ENCODE data around the gene OR8B3.

The OR8B3 gene

GRCh38 chr11:124376280-124376679 is 22.5 kb downstream of the OR8B3 start:
- TF ChIP-seq CTCF (IDR thresholded peaks at IDR 0.05; ENCODE audit: control insufficient read depth, extremely low read depth, insufficient read depth) = no peak
- DNase-seq (ENCODE audit: low read depth) = no peak

GRCh38 chr11:124359566-124359965 is 39.3 kb downstream of the OR8B3 start:
- DNase-seq (ENCODE audit: low read depth) = no peak
- H3K4me3 ChIP-seq (ENCODE audit: low read depth, low read length) = no peak overlapping the region
- TF ChIP-seq CTCF (IDR thresholded peaks at IDR 0.05; ENCODE audit: control insufficient read depth, extremely low read depth, insufficient read depth) = no peak

More at GRCh38 chr11:124376280-124376679, 22.5 kb downstream of the OR8B3 start:
- no peak overlapping the region for H3K4me3 ChIP-seq (ENCODE audit: low read depth, low read length)

GRCh38 chr11:124346311-124346955 is 52.4 kb downstream of the OR8B3 start:
- H3K4me3 ChIP-seq (ENCODE audit: low read depth, low read length) = no peak overlapping the region
- no peak for TF ChIP-seq CTCF (IDR thresholded peaks at IDR 0.05; ENCODE audit: control insufficient read depth, extremely low read depth, insufficient read depth)
- no peak for DNase-seq (ENCODE audit: low read depth)
